GM19023 (cell line): ENCODE data around the gene CDK15.

Experiments
- ATAC-seq: cut with Tn5 transposase; IDR thresholded peaks from one replicate; pipeline ENCODE4 v1.9.1; 2021; ENCODE audit warnings: mild to moderate bottlenecking, moderate library complexity; ENCODE audit not compliant: unreplicated experiment

Gene CDK15

DNA sequence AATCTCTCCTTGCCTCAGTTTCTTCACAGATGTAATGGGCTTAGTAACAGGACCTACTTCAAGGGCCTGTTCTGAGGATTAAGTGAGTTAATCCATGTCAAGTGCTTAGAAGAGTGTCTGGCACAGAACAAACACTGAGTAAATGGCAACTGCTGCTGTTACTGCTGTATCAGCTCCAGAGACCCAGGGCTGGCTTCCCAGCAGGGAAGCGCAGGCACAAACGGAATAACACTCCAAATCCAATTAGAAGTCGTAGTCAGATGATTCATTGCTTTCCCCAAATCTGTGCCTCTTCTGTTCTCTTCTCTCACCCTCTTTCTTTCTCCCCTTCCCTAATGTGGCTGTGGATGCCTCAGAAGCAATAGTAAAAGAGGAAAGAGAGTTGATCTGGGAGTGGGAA, 126.2 kb downstream of the CDK15 start:
- ATAC-seq: no peak

DNA sequence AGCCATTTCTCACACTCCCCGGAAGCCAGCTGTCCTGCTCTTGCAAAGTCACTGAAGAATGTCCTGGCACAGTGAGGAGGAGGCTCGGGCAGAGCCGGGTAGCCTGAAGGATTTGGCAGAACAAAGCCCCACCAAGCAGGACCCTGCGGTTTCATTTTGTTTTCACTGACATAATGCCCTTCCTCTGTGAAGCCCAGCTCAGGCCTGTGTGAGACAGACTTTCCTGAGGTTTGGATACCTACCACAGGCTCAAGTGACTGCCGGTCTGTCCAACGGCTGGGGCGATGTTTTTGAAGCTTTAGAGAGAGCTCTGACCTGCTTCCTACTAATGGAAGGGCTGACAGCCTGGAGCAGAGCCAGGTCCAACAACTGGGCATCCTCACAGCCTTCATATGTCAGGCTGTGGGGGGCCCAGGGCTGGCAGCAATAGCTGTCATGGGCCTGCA, 127.5 kb downstream of the CDK15 start:
- no peak for ATAC-seq

DNA sequence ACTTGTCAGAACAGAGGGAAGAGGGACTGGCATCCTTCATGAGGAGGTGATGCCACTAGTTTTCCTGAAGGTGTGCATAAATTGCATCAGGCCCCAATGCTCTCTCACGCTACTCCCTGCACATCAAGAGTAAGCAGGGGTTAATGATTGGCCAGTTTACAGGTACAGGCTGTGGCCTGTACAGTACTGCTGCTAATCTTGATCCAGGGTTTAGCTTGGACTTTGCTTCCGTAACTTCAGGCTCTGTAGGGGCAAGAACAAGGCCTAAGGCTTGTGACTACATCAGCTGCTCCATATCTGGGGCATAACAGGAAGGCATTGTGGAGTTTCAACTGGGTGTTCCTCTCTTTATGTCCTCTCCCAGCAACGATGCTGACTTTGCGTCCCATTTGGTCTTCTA, 130.5 kb downstream of the CDK15 start:
- ATAC-seq: no peak

DNA sequence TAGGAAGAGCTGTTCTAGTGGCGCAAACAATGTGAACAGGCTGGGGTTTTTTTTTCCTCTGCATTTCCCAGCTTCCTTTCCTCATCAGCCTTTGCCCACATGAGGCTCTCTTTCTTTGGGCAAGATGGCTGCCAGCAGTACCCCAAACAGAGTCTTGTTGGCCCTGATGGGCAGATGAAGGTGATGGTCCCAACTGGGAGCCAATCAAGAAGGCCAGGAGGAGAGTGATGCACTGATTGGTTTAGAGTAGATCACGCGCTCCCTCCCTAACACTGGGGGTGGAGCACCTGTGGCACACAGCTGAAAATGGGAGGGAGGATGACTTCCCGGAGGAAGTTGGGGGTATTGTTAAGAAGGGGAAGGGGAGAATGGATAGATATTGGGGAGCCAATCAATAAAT, 131.0 kb downstream of the CDK15 start:
- no peak for ATAC-seq

DNA sequence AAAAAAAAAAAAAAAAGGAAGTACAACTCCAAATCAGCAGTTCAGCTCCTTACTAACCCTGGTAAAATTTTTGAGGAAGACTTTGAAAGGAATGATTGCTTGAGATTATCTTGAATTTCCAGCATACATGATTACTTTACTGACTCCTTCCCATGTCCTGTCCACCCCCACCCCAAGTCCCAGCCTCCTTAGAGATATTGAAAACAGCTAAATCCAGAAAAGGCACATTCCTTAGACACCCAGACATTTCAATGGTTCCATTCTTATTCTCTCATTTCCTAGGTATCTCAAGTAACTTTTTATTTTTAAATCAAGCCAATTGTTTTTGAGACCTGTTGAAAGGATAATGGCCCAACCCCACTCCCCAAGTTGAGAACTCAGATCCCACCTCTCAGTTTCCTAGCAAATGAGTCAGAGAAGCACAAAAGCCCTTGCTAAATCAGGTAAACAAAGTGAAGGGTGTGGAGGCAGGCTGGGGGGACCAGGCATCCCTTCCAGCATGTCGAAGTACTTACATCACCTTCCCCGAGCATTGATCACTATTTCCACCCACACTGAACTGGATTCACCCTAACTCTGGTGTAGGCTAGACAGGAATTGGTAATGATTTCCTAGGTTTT, 131.9 kb downstream of the CDK15 start:
- ATAC-seq: no peak

DNA sequence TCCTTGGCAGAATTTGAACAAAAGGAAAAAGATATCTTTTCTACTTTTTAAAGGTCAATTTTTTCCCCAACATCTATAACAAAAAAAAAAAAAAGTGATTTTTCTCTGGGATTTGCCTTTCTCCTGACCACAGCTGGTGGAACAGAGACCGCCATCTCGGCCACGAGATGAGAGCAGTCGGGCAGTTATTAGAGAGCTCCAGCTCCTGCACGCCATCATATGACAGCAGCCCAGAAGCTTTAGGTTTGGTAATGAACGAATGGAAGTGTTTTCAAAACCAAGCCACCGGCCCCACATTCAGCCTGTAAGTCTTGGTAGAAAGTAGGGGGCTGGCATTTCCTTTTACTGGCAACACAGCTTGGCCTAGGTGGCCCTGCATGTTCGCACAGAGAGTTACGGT, 132.4 kb downstream of the CDK15 start:
- no peak for ATAC-seq

DNA sequence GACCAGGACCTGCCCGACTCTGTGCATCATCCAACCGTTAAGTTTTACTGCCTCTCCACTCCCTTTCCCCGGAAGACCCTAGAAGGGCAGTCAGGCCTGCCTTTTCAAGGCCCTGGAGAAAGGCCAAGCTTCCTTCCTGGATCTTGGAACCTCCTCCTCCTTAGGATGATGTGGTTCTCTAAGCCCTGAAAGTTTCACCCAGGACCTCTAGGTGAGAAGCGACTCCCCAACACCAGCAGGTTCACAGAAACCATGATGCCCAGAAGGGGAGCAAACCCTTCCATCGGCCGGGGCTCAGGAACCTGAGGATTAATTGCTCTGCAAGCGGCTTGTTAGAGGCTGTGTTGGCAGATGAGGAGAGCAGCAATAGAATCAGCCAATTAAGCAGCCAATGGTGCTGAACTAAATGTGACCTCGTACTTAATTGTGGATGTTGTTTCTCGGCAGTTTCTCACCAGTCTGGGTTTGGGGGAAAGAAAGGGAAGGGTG, 133.2 kb downstream of the CDK15 start:
- ATAC-seq: no peak

DNA sequence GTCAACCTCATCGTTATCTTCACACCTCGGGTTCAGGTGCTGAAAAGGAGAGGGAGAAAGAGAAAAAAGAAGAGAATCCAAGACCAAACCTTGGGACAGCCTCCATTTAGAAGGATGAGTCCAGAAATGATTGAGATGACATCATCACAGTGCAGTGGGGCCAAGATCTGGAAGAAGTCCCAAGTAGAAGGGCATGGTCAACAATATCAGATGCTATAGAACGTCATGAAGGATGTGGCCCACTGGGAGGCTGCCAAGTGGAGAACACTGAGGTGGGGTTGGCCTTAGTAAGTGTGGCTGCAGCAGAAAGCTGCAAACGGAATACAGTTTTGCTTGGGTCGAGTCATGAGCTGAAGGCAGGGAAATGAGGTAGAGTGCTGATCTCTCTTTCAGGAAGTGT, 136.2 kb downstream of the CDK15 start:
- no peak for ATAC-seq
